H1 (cell line): Measurements from ENCODE around the gene PLA2G4A. TPM values are rescaled to one million over a fixed set of nuclear protein-coding genes. Genes with fewer than 3 reads are reported as not detected.

ENCODE experiments used
- CTCF ChIA-PET: fragments of 300-600 bp; sonication (Branson Sonifier 250); formaldehyde crosslinking; loops from one replicate; lab custom pipeline; 2021; ENCODE audit not compliant: partially characterized antibody; lab: Charles Lee
- POLR2A ChIA-PET: fragments of 300-600 bp; sonication (Branson Sonifier 250); formaldehyde crosslinking; loops from one replicate; lab custom pipeline; 2021; ENCODE audit warnings: inconsistent platforms; ENCODE audit not compliant: partially characterized antibody; lab: Charles Lee
- DNase-seq, 2 experiments: peaks; one replicate each; pipeline versions ENCODE4 v3.0.0 to v3.0.0-alpha.2; 2010 to 2022; ENCODE audit warnings: low spot score in 2 of 2, low read depth in 1 of 2, mixed read lengths in 1 of 2
- FAIRE-seq: peaks from 2 replicates; lab custom pipeline; 2011; peaks lifted over from hg19 to GRCh38; lab: Jason Lieb, UNC
- H2AFZ ChIP-seq: 2 replicates; pipeline ENCODE4 v1.8.1; 2012; ENCODE audit warnings: low read length, inconsistent platforms
- H2AK5ac ChIP-seq: 2 replicates; pipeline ENCODE4 v1.6.1; 2013; ENCODE audit warnings: low read depth, low read length
- H2BK120ac ChIP-seq: replicated peaks from 2 replicates; pipeline ENCODE3; 2013; ENCODE audit warnings: low read depth, low read length, inconsistent platforms
- H2BK12ac ChIP-seq: 2 replicates; pipeline ENCODE4 v1.6.1; 2013; ENCODE audit warnings: low read depth, low read length
- H2BK15ac ChIP-seq: 2 replicates; pipeline ENCODE4 v1.6.1; 2013; ENCODE audit warnings: low read length
- H2BK20ac ChIP-seq: 2 replicates; pipeline ENCODE4 v1.6.1; 2013; ENCODE audit warnings: low read length
- H2BK5ac ChIP-seq: 2 replicates; pipeline ENCODE4 v1.6.1; 2013; ENCODE audit warnings: low read depth, low read length
- H3K14ac ChIP-seq: 2 replicates; pipeline ENCODE4 v1.6.1; 2013; ENCODE audit warnings: inconsistent platforms; ENCODE audit not compliant: insufficient read length
- H3K18ac ChIP-seq: 2 replicates; pipeline ENCODE4 v1.6.1; 2013; ENCODE audit warnings: low read length; ENCODE audit errors: extremely low read depth
- H3K23ac ChIP-seq: 2 replicates; pipeline ENCODE4 v1.6.1; 2013; ENCODE audit warnings: inconsistent platforms; ENCODE audit not compliant: insufficient read length
- H3K23me2 ChIP-seq: 2 replicates; pipeline ENCODE4 v1.6.1; 2013; ENCODE audit warnings: low read depth, low read length
- H3K27ac ChIP-seq: 2 replicates; pipeline ENCODE4 v1.6.1; 2011; ENCODE audit warnings: low read depth, low read length, inconsistent platforms
- H3K27me3 ChIP-seq, 4 experiments: replicated peaks in 1 of 4; 1 replicate in 1 of 4; 2 replicates in 3 of 4; pipeline versions ENCODE4 v1.6.1 to v1.8.1; 2011 to 2013; ENCODE audit warnings: low read length in 3 of 4, mild to moderate bottlenecking in 3 of 4, inconsistent platforms in 2 of 4, mixed read lengths in 2 of 4, moderate library complexity in 1 of 4; ENCODE audit not compliant: control insufficient read depth in 3 of 4, insufficient read depth in 3 of 4; ENCODE audit errors: extremely low read depth in 1 of 4
- H3K36me3 ChIP-seq, 4 experiments: 2 replicates each; pipeline versions ENCODE4 v1.6.1 to v1.8.1; 2011 to 2013; ENCODE audit warnings: mild to moderate bottlenecking in 4 of 4, low read length in 3 of 4, moderate library complexity in 2 of 4, control low read depth in 1 of 4, inconsistent platforms in 1 of 4; ENCODE audit not compliant: insufficient read depth in 4 of 4, control insufficient read depth in 2 of 4
- H3K4ac ChIP-seq: replicated peaks from 2 replicates; pipeline ENCODE3; 2013; ENCODE audit warnings: low read length, low read depth, mixed read lengths, inconsistent platforms; ENCODE audit not compliant: insufficient read length
- H3K4me1 ChIP-seq, 4 experiments: replicated peaks in 1 of 4; 1 replicate in 1 of 4; 2 replicates in 3 of 4; pipeline versions ENCODE4 v1.6.1 to v1.8.1; 2011 to 2013; ENCODE audit warnings: low read length in 3 of 4, inconsistent platforms in 2 of 4, mixed read lengths in 1 of 4; ENCODE audit not compliant: insufficient read depth in 4 of 4, control insufficient read depth in 3 of 4
- H3K4me2 ChIP-seq, 2 experiments: 2 replicates each; pipeline versions ENCODE4 v1.6.1 to v1.8.1; 2011 to 2013; ENCODE audit warnings: low read depth in 2 of 2, low read length in 2 of 2, control low read depth in 1 of 2, inconsistent platforms in 1 of 2, mild to moderate bottlenecking in 1 of 2; ENCODE audit not compliant: insufficient read depth in 1 of 2
- H3K4me3 ChIP-seq, 4 experiments: fragments of 200-600, 300-600 bp in 1 of 4; sonication (generic), shearing (Covaris generic), sonication (Bioruptor Twin) in 1 of 4; 2 replicates each; pipeline versions ENCODE4 v1.5.1 to v1.8.1; 2011 to 2016; ENCODE audit warnings: low read length in 4 of 4, low read depth in 3 of 4, control low read depth in 2 of 4, inconsistent platforms in 2 of 4, mild to moderate bottlenecking in 2 of 4, mixed read lengths in 1 of 4, moderate library complexity in 1 of 4; ENCODE audit not compliant: insufficient read depth in 2 of 4; ENCODE audit errors: extremely low read depth in 1 of 4
- H3K56ac ChIP-seq: replicated peaks from 2 replicates; pipeline ENCODE3; 2013; ENCODE audit warnings: low read depth, mild to moderate bottlenecking, mixed read lengths, low read length, inconsistent platforms; ENCODE audit not compliant: insufficient read length
- H3K79me1 ChIP-seq: 2 replicates; pipeline ENCODE4 v1.6.1; 2013; ENCODE audit warnings: low read depth, low read length, control low read depth
- H3K79me2 ChIP-seq, 2 experiments: 2 replicates each; pipeline versions ENCODE4 v1.6.1 to v1.8.1; 2012 to 2013; ENCODE audit warnings: low read length in 2 of 2, mild to moderate bottlenecking in 2 of 2, inconsistent platforms in 1 of 2; ENCODE audit not compliant: insufficient read depth in 2 of 2, control insufficient read depth in 1 of 2
- H3K9ac ChIP-seq, 4 experiments: replicated peaks in 1 of 4; 1 replicate in 1 of 4; 2 replicates in 3 of 4; pipeline versions ENCODE4 v1.6.1 to v1.8.1; 2011 to 2013; ENCODE audit warnings: low read depth in 3 of 4, low read length in 3 of 4, control low read depth in 2 of 4, mild to moderate bottlenecking in 2 of 4, moderate library complexity in 2 of 4, inconsistent platforms in 1 of 4; ENCODE audit errors: extremely low read depth in 1 of 4
- H3K9me3 ChIP-seq, 2 experiments: 2 replicates each; pipeline versions ENCODE4 v1.6.1 to v1.8.1; 2012 to 2013; ENCODE audit warnings: mild to moderate bottlenecking in 2 of 2, moderate library complexity in 2 of 2, control low read depth in 1 of 2, inconsistent platforms in 1 of 2, low read depth in 1 of 2, low read length in 1 of 2, mixed read lengths in 1 of 2; ENCODE audit not compliant: insufficient read depth in 2 of 2
- H4K20me1 ChIP-seq, 2 experiments: replicated peaks in 1 of 2; 2 replicates each; pipeline versions ENCODE3 to v1.8.1; 2011 to 2013; ENCODE audit warnings: inconsistent platforms in 2 of 2, low read length in 2 of 2, mild to moderate bottlenecking in 1 of 2; ENCODE audit not compliant: insufficient read depth in 2 of 2, control insufficient read depth in 1 of 2
- H4K5ac ChIP-seq: 2 replicates; pipeline ENCODE4 v1.6.1; 2013; ENCODE audit warnings: low read length, low read depth, mixed read lengths, inconsistent platforms; ENCODE audit not compliant: insufficient read length
- H4K8ac ChIP-seq: 2 replicates; pipeline ENCODE4 v1.8.0; 2013; ENCODE audit warnings: mild to moderate bottlenecking, moderate library complexity, low read length, inconsistent platforms; ENCODE audit not compliant: insufficient read depth; ENCODE audit errors: extremely low read depth
- H4K91ac ChIP-seq: replicated peaks from 2 replicates; pipeline ENCODE3; 2013; ENCODE audit warnings: low read length, mixed read lengths, inconsistent platforms; ENCODE audit not compliant: insufficient read length
- CBX5 ChIP-seq: fragments of 300-800, 300-1000 bp; sonication (generic); IDR thresholded peaks from 2 replicates; pipeline ENCODE4 v1.7.1; 2016; ENCODE audit warnings: antibody characterized with exemption, low read length, low read depth
- EGR1 ChIP-seq: IDR thresholded peaks from 2 replicates; pipeline ENCODE4 v1.6.1; 2011; ENCODE audit warnings: low read depth, low read length, borderline replicate concordance
- SIRT6 ChIP-seq: IDR thresholded peaks from one replicate; pipeline ENCODE4 v1.7.1; 2012; ENCODE audit warnings: low read length, inconsistent platforms
- SIX5 ChIP-seq: IDR thresholded peaks from 2 replicates; pipeline ENCODE4 v1.6.1; 2011; ENCODE audit warnings: mild to moderate bottlenecking, low read depth, low read length
- SP2 ChIP-seq: IDR thresholded peaks from 2 replicates; pipeline ENCODE4 v1.6.1; 2012; ENCODE audit warnings: mild to moderate bottlenecking, low read length, inconsistent platforms
- SUZ12 ChIP-seq: fragments of 200-600 bp; sonication (generic); IDR thresholded peaks from 2 replicates; pipeline ENCODE4 v1.6.1; 2012; ENCODE audit warnings: mild to moderate bottlenecking, inconsistent platforms, low read length, moderate library complexity, mixed read lengths
- TEAD4 ChIP-seq: IDR thresholded peaks from 2 replicates; pipeline ENCODE4 v1.6.1; 2012; ENCODE audit warnings: low read depth, low read length, inconsistent platforms, mixed read lengths
- WGBS, 2 experiments: shearing (Covaris generic) in 1 of 2; methylation state at CpG; one replicate each; pipeline versions ENCODE4 v1.1.6 to v1.1.7; 2013 to 2015; ENCODE audit warnings: low lambda C conversion rate in 2 of 2, mixed read lengths in 2 of 2, inconsistent platforms in 1 of 2, low coverage in 1 of 2, missing lambda C conversion rate in 1 of 2; ENCODE audit not compliant: insufficient replicate concordance in 2 of 2, insufficient coverage in 1 of 2, insufficient read length in 1 of 2; ENCODE audit errors: extremely low coverage in 1 of 2, missing lambda C conversion rate in 1 of 2; 5-methylcytosine and 5-hydroxymethylcytosine counted together
- polyA plus RNA-seq, 7 experiments: library from polyadenylated mRNA; depleted of rRNA in 3 of 7; stranded (reverse) in 5 of 7; unstranded in 2 of 7; fragments of >200 nt in 5 of 7; fragments of 200-250 nt in 2 of 7; gene quantifications; 1 replicate in 5 of 7; 2 replicates in 1 of 7; 4 replicates in 1 of 7; pipeline versions ENCODE4 v1.2.1 to v1.2.3, GENCODE V29; 2011 to 2013; ENCODE audit warnings: missing spikeins in 2 of 7, mixed read lengths in 2 of 7
- total RNA-seq: library from RNA; stranded (reverse); fragmentation: NEBNext Ultra II Directional; extraction: Animal tissue kit (Norgen Biotek cat#: 25700); gene quantifications from 2 replicates; pipeline ENCODE4 v1.2.1, GENCODE V29; 2021
- TF ChIP-seq, protein P1 (sequence below), 3 experiments: IDR thresholded peaks; 1 replicate in 2 of 3; 2 replicates in 1 of 3; pipeline versions ENCODE4 v1.5.1 to v1.6.1; 2011; ENCODE audit warnings: low read length in 3 of 3, mild to moderate bottlenecking in 3 of 3, inconsistent platforms in 2 of 3, low read depth in 1 of 3, moderate library complexity in 1 of 3; ENCODE audit not compliant: insufficient read depth in 1 of 3; ENCODE audit errors: control extremely low read depth in 1 of 3
- TF ChIP-seq, protein P2 (sequence below): IDR thresholded peaks from 2 replicates; pipeline ENCODE4 v1.6.1; 2011; ENCODE audit warnings: low read length, improper control_type of control experiment
- TF ChIP-seq, protein P3 (sequence below): IDR thresholded peaks from 2 replicates; pipeline ENCODE4 v1.6.1; 2011; ENCODE audit warnings: low read depth, mild to moderate bottlenecking, low read length; ENCODE audit not compliant: insufficient read depth

PLA2G4A gene
- total and polyA plus RNA-seq, 2 of the 8 experiments (the other 6 are each of a cell fraction or from before 2014, with no cell fraction given), result 0.63 to 1.4 TPM

DNA sequence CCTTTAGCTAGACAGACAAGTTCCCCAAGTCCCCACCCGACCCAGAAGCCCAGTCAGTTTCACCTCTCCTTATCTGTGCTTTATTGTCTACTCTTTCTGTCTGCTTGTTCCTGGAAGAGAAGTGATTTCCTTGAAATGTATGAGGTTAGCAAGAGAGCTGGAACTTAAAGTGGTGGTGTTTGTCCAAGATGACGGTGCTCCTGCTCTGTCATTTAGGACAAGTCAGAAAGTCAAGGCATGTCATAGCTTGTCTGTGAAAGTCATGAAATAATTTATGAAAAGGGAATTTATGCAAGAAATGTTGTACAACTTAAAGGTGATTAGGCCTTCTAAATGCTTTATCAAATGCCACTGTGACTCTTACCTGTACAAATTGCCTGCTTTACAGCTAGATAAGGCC, 178.1 kb downstream of the PLA2G4A start:
- H3K18ac ChIP-seq, result no peak overlapping the region
- POLR2A ChIA-PET, result no interaction called here
- no peak for DNase-seq
- no peak overlapping the region for H4K5ac ChIP-seq
- CTCF ChIA-PET, result interaction anchor here (0.6 to 1.7 kb wide), 2 partner anchors 10 to 19 kb away, joined by 3 to 8 read pairs; no protein-coding TSS in a partner anchor
- no peak overlapping the region for H2BK12ac ChIP-seq
- peaks cover 12 to 13% of the 10 kb centered on the region in 2 experiments for H3K9me3 ChIP-seq
- no peaks in the 10 kb centered on the region for H3K27me3 ChIP-seq
- H3K23me2 ChIP-seq, result no peaks in the 10 kb centered on the region
- FAIRE-seq, result no peak
- no peak overlapping the region for H2BK15ac ChIP-seq
- H3K4me1 ChIP-seq, result peaks cover 0 to 4% (median 1%) of the 10 kb centered on the region in 4 experiments; a peak in 2 of 7 replicates
- no peaks in the 10 kb centered on the region for H3K79me2 ChIP-seq
- H3K79me1 ChIP-seq, result no peaks in the 10 kb centered on the region
- no peak overlapping the region for H3K4me3 ChIP-seq
- H2BK120ac ChIP-seq, result no peak overlapping the region
- H3K23ac ChIP-seq, result no peak overlapping the region
- no peak overlapping the region for H2BK20ac ChIP-seq
- H2AK5ac ChIP-seq, result no peak overlapping the region
- H3K56ac ChIP-seq, result no peak overlapping the region
- peaks cover 0 to 3% (median under 1%) of the 10 kb centered on the region in 4 experiments; a peak in 2 of 8 replicates for H3K36me3 ChIP-seq
- H3K14ac ChIP-seq, result no peak overlapping the region
- H3K9ac ChIP-seq, result no peak overlapping the region
- H4K8ac ChIP-seq, result no peak overlapping the region
- H4K91ac ChIP-seq, result no peak overlapping the region
- H4K20me1 ChIP-seq, result no peaks in the 10 kb centered on the region
- no peak overlapping the region for H3K4me2 ChIP-seq
- H2AFZ ChIP-seq, result no peak overlapping the region
- 83% methylated on average over 2 of the region's 2 CpGs; no CpG with 5 or more reads in 1 of the 2 experiments for WGBS, 2 experiments
- H3K4ac ChIP-seq, result no peak overlapping the region
- H2BK5ac ChIP-seq, result no peak overlapping the region
- no peak overlapping the region for H3K27ac ChIP-seq
- TF ChIP-seq, protein P1, sequence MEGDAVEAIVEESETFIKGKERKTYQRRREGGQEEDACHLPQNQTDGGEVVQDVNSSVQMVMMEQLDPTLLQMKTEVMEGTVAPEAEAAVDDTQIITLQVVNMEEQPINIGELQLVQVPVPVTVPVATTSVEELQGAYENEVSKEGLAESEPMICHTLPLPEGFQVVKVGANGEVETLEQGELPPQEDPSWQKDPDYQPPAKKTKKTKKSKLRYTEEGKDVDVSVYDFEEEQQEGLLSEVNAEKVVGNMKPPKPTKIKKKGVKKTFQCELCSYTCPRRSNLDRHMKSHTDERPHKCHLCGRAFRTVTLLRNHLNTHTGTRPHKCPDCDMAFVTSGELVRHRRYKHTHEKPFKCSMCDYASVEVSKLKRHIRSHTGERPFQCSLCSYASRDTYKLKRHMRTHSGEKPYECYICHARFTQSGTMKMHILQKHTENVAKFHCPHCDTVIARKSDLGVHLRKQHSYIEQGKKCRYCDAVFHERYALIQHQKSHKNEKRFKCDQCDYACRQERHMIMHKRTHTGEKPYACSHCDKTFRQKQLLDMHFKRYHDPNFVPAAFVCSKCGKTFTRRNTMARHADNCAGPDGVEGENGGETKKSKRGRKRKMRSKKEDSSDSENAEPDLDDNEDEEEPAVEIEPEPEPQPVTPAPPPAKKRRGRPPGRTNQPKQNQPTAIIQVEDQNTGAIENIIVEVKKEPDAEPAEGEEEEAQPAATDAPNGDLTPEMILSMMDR (IDR thresholded peaks at IDR 0.05; ENCODE audit: control extremely low read depth in 1 of 3, insufficient read depth in 1 of 3, low read depth in 1 of 3, low read length in 3 of 3), result no peak
- TF ChIP-seq, protein P2, sequence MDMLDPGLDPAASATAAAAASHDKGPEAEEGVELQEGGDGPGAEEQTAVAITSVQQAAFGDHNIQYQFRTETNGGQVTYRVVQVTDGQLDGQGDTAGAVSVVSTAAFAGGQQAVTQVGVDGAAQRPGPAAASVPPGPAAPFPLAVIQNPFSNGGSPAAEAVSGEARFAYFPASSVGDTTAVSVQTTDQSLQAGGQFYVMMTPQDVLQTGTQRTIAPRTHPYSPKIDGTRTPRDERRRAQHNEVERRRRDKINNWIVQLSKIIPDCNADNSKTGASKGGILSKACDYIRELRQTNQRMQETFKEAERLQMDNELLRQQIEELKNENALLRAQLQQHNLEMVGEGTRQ, result no peak
- TF ChIP-seq CBX5 (no peak), SP2 (no peak), SIRT6 (no peak), EGR1 (no peak), TEAD4 (no peak), SUZ12 (no peak), SIX5 (no peak)
- TF ChIP-seq, protein P3, sequence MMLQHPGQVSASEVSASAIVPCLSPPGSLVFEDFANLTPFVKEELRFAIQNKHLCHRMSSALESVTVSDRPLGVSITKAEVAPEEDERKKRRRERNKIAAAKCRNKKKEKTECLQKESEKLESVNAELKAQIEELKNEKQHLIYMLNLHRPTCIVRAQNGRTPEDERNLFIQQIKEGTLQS, result no peak
